Stimulated activated CD8-positive, alpha-beta memory T cell treated with anti-CD3 and anti-CD28 coated beads, Interleukin-12 subunit alpha, Interleukin-12 subunit beta, amount 100 ng/mL, for 1 hour (primary cell): Measurements from ENCODE around the gene MTOR.
"Not testable (repeated sequence)": the region's sequence is repeated elsewhere in the genome, so short reads cannot be mapped to it uniquely, and the experiment has no call there.

Source experiments
- DNase-seq: peaks from one replicate; pipeline ENCODE4 v3.0.0-alpha.2; 2020; ENCODE audit warnings: low read depth

Gene MTOR

DNA sequence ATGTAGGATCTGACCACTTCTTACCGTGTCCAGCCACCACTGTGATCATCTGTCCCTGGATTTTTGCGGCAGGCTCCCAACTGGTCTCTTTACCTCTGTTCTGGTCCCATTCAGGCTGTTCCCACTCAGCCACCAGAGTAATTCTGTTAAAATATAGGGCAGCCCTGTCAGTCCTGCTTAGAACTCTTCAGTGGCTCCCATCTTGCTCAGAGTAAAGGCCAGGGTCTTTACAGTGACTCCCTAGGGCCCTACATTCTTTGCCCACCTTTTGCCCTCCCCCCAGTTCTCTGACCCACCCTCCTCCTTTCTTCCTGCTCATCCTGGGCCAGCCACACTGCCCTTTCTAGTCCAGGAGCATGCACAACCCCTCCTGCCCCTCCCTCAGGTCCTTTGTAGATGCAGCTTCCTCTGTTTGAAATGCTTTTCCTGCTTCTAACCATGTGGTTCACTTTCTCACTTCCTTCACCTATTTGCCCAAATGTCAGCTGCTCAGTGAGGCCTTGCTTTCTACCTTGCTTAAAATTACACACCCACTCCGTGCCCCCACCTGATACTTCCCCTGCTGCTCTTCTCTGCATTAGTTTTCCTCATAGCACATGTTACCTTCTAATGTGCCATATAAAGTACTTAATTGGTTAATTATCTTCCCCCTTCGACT lies 18.5 kb upstream of the MTOR start:
- no peak for DNase-seq

DNA sequence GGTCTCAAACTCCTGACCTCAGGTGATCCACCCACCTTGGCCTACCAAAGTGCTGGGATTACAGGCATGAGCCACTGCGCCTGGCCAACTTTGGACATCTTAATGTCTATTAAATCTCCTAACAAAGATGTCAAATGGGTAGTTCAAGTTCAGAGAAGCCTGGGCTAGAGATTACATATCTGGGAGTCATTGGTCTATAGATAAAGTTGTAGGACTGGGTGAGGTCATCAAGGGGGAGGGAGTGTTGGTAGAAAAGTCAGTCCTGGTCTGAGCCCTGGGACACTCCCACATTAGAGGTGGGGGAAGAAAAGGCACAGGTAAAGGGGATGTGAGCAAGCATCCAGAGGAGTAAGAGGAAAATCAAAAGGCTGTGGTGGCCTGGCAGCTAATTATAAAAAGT lies 17.3 kb upstream of the MTOR start:
- no peak for DNase-seq

DNA sequence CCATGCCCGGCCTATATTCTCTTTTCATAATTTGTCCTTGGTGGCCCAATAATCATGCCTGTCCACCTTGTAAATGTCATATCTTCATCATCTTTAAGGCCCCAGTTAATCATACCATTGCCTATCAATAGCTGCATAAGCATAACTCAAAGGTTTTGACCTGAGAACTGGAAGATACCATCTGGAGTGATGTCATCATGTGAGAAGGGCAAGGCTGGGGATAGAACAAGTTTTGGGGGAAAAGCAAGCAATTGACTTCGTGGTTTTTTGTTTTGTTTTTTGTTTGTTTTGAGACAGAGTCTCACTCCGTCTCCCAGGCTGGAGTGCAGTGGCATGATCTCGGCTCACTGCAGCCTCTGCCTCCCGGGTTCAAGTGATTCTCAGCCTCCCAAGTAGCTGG lies 16.8 kb upstream of the MTOR start:
- DNase-seq = no peak

DNA sequence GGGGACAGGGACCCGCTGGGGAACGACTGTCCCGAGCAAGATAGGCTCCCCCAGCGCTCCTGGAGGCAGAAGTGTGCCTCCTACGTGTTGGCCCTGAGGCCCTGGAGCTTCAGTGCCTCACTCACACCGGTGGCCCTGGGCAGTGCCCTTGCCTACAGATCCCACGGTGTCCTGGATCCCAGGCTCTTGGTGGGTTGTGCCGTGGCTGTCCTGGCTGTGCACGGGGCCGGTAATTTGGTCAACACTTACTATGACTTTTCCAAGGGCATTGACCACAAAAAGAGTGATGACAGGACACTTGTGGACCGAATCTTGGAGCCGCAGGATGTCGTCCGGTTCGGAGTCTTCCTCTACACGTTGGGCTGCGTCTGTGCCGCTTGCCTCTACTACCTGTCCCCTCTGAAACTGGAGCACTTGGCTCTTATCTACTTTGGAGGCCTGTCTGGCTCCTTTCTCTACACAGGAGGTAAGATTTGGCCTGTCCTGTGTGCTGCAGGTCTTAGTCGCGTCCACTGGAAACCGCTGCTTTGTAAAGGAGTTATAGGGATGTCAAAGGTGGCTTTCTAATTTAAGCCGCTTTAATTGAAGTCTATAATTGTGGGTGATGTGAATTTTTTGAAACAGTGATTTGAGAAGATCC lies 11.4 kb upstream of the MTOR start:
- no peak for DNase-seq

DNA sequence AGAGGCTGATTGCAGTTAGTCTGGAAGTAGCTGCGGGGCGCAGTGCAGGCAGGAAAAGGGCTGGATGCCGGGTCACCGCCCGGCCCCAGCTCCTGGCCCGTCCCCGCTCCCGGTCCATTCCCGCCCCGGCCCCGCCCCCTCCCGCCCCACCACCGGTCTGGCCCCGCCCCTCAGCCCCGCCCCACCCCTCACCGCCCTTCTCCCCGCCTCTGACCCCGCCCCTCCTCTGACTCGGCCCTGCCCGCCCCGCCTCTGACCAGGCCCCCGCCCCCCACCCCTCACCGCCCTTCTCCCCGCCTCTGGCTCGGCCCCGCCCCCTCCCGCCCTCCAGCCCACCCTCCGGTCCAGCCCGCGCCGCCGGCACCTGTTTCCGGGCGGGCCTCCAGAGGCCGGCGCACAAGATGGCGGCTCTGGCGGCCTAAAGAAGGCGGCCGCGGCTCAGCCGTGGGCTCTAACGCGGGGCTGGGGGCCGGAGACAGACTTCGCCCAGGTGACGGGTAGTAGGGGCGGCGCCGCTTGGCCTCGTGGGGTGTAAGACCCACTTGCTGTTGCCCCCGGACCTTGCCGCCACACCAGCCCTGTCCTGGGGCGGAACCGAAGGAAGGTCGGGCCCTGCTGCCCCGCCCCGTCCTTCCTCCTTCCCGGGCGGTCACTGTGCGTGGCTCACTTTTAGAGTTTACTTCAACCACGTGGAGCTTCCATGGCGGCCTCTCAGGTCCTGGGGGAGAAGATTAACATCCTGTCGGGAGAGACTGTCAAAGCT lies 10.7 kb upstream of the MTOR start, which contains the start of gene UBIAD1:
Gene UBIAD1, plus strand, starts transcription at position 367 of the 763 bp plus-strand sequence. Its CDS starts 334 bp downstream, at position 701.
- peak; percentile 77 for DNase-seq

DNA sequence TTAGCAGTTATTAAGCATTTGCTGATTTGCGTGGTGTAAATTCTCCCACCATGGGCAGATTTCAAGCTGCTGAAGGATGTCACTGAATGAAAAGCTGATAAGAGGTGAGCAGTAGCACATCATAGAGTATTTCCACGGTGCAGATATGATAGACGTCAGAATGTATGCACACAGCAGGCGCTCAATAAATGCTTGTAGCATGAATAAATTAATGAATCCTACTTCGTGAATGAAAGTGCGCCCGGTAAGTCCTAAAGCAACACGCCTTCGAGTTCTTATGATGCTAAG lies 10.1 kb upstream of the MTOR start:
- no peak for DNase-seq

DNA sequence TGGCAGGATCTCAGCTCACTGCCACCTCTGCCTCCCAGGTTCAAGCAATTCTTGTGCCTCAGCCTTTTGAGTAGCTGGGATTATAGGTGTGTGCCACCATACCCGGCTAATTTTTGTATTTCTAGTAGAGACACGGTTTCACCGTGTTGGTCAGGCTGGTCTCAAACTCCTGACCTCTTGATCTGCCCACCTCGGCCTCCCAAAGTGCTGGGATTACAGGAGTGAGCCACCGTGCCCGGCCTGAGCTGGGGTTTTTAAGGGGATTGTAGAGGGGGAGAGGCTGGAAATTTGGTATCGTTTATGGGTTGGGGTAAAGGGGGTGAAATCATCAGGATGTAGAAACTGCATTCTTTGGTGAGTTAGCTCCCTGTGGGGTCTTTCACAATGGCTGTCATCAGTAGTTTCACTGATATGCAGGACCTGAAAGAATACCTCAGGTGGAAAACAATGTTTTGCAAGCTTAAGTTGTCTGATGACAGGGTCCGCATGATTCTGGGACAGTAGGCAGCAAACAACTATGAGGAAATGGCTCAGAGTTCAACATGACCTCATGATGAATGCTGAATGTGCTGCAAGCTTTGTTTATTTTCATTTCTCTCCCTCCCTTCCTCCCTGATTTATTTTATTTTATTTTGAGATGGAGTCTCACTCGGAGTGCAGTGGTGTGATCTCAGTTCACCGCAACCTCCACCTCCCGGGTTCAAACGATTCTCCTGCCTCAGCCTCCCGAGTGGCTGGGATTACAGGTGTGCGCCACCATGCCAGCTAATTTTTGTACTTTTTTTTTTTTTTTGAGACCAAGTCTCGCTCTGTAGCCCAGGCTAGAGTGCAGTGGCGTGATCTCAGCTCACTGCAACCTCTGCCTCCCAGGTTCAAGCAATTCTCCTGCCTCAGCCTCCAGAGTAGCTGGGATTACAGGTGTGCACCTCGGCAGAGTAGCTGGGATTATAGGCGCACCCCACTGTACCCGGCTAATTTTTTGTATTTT lies 5.3 kb upstream of the MTOR start:
- not testable (repeated sequence) for DNase-seq

DNA sequence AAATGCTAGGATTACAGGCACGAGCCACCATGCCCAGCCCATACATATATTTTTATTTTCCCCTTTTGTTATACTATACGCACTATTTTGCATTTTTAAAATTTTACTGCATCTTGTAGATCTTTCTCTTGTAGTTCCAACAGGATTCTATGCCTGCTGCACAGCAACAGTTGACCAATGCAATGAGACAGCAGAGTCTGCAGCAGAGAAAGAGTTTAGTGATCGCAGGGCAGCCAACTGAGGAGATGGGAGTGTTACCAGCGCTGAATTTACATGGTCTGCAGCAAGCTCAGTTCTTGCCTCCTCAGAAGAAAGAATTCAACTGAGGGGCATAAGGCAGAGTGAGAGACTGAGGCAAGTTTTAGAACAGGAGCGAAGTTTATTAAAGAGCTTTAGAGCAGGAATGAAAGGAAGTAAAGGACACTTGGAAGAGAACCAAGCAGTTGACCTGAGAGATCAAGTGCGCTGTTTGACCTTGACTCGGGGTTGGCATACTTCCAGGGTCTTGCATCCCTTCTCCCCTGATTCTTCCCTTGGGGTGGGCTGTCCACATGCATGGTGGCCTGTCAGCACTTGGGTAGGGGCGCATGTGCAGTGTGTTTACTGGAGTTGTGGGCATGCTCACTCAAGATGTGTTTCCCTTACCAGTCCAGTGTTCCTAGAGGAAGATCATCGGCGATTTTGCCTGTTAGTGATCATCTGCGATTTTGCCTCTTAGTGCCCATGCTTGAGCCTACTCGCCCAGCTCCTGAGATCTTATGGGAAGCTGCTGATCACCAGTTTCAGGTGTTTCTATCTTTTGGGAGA lies 4.1 kb upstream of the MTOR start:
- DNase-seq = no peak

DNA sequence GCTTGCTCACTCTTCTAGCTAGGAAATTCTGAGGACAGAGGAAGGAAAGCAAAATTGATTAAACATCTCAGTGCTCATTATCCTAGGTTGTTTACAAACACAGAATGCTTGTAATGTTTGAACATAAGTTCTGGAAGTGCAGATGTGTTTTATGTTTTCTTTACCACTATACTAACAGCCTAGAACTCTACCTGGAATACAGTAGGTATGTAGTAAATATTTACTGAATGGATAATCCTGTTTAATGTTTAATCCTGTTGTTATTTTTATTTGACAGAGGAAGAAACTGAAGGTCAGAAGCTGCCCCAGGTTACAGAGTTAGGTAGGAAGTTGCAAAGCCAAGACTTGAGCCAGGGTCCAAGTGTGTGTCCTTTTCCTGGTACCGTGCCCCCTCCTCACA lies 6.1 kb downstream of the MTOR start:
- no peak for DNase-seq

DNA sequence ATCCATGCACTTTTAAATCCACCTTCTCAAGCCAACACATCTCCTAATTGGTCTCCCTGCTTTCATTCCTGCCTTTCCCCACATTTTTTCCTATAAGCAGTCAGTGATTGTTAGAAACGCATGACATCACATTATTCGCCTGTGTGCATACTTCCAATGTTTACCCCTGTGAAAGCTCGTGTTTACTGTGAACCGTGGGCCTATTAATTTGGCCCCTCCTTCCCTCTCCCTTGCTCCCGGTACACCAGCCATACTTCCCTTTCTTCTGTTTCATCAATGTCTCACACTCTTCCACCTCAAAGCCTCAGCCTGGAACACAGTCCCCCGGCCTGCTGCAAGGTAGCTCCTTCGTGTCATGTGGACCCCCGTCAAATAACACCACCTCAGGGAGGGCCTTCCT lies 9.1 kb downstream of the MTOR start:
- DNase-seq = no peak

DNA sequence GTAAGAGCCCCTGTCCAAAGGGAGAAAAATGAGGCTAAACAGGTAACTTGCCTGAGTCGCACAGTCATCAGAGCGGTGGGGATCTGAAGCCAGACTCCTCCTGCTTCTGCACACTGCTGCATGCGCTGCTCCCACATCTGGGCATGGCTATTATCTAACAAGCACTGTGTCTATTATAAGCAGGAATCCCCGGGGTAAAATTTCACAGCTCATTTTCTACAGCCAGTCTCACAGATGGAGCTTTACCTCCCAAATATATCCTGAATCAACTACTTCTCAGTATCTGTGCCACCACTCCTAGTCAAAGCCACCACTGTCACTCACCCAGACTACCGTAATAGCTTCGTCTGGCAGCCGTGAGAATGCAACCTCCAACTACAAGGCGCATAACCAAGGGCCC lies 9.8 kb downstream of the MTOR start:
- no peak for DNase-seq

DNA sequence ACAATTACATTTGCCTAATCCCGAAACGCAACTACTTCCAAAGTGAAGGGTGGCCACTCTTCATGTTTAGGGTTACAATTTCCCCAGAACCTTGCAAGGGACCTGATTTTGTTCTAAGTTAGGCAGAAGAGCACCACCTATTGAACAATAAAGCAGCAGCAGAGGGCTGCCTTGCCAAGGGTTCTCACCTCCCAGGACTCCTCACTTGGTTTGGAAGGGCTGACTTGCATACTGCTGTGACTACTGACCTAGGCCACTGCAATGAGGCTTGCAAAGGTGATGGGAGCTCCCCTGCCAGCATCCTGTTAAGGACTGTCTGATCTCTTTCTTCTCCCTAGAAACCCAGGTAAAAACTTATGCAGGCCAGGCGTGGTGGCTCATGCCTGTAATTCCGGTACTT lies 14.2 kb downstream of the MTOR start:
- DNase-seq = no peak

DNA sequence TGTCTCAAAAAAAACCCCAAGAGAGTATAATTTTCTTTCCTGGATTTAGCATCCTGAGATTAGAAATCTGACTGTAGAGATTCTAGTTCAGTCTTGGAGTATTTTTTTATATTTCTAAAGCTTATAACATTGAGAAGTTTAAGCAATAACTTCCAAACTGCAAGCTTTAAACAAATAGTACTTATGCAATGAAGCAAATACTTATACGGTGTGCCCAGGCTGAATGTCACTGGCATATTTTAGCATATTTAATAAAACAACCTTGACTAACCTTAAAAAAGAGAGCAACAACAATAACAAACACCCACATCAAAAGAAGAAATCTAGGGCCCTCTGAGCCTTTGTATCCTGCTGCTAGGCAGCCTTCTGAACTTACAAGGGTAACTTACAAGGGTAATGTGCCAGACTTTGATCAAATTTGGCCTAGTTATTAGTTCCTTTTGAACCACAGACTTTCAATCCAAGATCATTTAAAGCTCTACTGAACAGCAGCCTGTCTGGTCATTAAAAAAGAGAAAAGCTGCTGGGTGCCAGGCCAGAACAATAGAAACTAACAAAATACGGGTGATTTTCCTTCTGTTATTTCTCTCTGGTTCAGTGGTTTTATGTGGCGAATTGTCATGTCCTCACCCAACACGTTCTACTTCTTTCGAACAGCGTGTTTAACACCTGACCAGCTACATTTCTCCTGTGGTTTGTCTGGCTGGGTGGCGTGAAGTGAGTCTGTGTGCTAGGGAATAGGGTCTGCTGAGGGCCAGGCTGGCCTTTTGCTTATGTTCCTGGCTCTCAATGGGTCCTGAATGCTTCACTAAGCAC lies 16.2 kb downstream of the MTOR start:
- DNase-seq = no peak

DNA sequence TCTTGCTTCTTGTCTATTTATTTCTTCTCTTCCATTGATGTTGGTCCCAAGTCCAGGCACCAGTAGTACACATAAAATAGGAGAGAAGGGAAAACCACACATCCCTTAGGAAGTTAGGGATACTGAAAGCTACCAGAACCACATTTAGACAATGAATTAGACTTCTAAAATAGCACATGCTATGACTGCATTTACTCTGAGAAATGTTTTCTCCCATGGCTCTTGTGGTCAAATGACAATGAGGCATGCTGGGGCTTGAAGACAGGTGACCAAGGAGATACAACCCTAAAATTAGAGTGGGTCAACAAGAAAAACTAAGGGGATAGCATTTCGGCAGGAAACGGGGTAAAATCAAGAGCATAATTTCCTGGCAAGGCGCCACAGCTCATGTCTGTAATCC lies 17.1 kb downstream of the MTOR start:
- DNase-seq = no peak

DNA sequence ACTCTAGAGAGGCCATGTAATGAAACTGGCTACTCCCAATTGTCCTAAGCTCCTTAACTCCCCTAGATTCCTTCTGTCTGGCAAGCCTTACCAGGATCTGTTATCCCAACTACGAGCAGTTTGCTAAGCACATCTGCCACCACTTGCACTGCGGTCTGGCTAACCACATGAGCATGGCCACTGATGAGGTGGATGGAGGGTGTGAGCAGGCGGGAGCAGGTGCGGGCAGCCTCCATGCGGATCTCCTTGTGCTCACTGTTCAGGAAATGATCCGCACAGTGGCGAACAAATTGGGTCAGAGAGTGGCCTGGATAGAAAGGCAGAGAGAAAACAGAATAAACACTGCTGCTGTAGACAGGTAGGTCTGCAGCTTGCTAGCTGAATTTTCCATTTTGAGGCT lies 24.0 kb downstream of the MTOR start:
- no peak for DNase-seq

DNA sequence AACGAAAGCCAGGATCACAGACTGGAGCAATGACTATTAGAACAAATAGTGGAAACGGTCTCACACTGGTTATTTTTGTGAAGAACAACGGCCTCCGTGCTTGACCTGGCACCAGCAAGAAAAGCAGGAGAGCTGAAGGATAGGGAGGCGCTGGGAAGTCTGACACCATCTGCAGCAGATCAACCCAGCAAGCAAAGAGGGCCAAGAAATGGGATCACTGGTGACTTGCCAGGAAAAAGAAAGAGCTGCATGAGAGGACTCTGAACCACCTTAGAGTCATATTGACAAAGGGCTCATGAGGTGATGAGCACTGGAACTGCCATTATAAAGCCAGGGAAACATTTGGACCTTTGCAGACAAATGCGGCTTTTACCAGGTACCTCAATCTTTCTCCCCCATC lies 25.0 kb downstream of the MTOR start:
- no peak for DNase-seq

DNA sequence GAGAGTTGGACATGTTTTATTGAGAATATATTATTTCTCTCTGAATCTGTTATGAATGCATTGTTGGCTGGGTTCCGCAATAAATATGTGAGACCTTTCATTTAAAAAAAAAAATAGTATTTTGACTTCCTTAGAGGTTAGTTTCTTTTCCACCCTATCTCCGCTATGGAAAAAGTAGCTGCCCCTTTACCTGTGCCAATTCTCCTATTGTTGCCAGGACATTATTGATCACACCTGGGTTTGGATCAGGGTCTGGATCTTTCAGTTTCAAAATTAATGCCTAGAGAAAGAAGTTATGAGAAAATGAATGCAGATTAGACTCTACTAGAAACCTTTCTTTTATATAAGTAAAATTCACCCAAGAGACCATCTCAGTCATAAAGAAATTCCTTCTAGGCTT lies 29.1 kb downstream of the MTOR start:
- no peak for DNase-seq

DNA sequence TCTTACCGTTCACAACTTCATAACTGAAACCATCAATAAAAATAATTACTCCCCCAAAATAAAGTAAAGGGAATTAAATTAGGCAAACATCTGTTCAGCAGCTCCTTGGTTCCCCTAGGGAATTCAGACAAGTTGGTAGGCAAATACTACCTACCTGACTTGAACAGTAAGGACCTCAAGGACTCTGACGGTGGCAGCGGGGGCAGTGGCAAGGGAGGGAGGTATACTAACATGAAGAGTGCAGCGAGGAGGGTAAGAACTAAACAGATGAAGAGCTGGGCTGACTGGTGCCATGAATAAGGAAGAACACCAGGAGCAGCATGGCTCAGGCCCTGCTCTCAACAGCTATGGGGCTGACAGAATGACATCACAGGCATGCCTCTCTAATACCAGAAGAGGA lies 33.1 kb downstream of the MTOR start:
- no peak for DNase-seq

DNA sequence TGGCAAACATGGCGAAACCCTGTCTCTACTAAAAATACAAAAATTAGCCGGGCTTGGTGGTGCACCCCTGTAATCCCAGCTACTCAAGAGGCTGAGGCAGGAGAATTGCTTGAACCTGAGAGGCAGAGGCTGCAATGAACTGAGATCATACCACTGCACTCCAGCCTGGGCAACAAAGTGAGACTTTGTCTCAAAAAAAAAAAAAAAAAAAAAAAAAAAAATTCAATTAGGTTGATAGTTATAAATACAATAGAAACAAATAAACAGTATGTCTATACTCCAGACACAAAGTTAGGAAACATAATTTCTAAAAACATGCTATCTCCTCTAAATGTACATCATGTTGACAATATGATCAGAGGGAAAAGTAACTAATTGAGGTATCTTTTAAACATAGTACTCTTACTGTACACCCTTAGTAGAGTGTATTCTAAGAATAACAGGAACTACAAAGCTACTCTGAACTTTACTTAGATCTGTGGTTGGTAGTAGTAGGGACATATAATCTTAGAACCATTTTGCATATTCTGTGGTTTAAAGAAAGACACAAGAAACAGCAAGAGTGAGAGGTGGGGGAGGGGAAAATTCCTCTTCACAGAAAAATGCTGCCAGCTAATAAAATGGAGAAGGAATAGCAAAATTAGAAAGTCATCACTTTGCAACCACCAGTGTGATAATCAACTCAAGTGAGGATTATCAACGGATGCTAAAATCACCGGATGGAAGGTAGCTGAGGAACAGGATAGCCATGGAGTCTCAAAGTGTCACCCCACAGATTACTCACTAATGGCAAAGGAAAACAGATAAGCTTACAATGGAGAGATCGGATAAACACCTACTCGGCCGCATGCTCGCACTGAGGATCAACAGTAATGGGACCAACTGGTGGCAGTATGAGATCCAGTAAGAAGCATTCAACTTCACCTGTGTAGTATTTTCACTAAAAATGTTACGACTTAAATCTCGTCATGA lies 35.0 kb downstream of the MTOR start:
- no peak for DNase-seq
